ENCODE results near the gene BEGAIN.

DNA sequence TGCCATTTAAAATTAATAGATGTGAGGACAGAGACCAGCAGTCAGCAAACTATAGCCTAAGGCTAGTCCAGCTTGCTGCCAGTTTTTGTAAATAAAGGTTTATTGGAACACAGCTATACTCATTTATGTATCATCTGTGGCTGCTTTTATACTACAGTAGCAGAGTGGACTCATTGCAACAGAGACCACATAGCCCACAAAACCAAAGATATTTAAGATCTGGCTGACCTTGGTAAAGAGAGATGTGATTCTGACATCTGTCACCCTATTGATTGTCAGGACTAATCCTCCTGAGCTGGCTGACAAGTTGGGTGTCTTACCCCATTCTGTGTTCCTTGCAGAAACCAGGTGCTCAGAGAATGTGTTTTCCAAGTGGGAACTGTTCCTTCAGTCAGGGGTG, 99.9 kb downstream of the BEGAIN start:
- no peak for TF ChIP-seq CTCF (IDR thresholded peaks at IDR 0.05)
- TF ChIP-seq POLR2A (IDR thresholded peaks at IDR 0.05): no peak
- no peak for TF ChIP-seq EP300 (IDR thresholded peaks at IDR 0.05)
